Nephron (organoid): ENCODE results near the gene SOHLH1.

ENCODE experiments used
- H3K27ac Mint-ChIP-seq, 3 experiments: 2 replicates each; pipeline ENCODE4 v1.8.0; 2020; ENCODE audit warnings: mixed read lengths in 3 of 3, mild to moderate bottlenecking in 2 of 3, moderate library complexity in 1 of 3
- H3K27me3 Mint-ChIP-seq: 2 replicates; pipeline ENCODE4 v1.8.0; 2021; ENCODE audit warnings: low read depth, mild to moderate bottlenecking, moderate library complexity, mixed read lengths
- H3K36me3 Mint-ChIP-seq: 2 replicates; pipeline ENCODE4 v1.8.0; 2020; ENCODE audit warnings: low read depth, mixed read lengths
- H3K4me1 Mint-ChIP-seq: 2 replicates; pipeline ENCODE4 v1.8.0; 2020; ENCODE audit warnings: mixed read lengths
- H3K4me3 Mint-ChIP-seq, 3 experiments: 2 replicates each; pipeline ENCODE4 v1.8.0; 2020; ENCODE audit warnings: mild to moderate bottlenecking in 3 of 3, mixed read lengths in 3 of 3, moderate library complexity in 2 of 3
- H3K9me3 Mint-ChIP-seq: 2 replicates; pipeline ENCODE4 v1.8.0; 2020; ENCODE audit warnings: mixed read lengths
- TF ChIP-seq, protein P1 (sequence below), 3 experiments: fragments of 200-600 bp; sonication (generic); IDR thresholded peaks; one replicate each; pipeline ENCODE4 v1.5.0; 2021; ENCODE audit warnings: antibody characterized with exemption in 3 of 3; ENCODE audit not compliant: unreplicated experiment in 3 of 3

SOHLH1 gene

DNA sequence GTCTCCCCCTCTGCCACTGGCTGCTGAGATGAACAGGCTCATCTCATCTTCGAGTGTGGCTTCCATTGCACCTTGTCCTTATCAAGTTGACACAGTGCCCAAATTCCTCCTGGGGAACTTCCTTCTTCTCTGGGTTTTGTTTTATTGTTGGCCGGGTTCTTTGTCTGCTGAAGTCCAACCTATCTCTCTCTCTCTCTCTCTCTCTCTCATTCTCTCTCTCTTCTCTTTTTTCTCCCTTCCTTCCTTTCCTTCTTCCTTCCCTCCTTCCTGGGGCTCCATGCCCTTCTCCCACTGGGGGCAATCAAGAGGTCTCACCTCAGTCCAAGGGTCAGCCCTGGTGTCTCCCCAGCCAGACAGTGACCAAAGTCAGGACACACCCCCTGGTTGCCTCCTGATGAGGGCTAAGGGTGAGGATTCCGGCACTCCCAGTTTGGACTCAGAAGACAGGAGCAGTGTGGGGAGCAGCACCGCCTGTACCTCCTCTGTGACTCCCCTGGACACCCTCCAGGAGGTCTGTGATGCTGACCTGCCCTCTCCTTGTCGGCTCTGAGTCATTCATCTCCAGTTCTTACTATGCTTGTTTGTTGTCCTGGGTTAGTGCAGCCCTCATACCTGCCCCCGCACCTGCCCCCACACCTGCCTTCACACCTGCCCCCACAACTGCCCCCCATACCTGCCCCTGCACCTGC lies 33.4 kb upstream of the SOHLH1 start:
- H3K36me3 Mint-ChIP-seq: no peaks in the 10 kb centered on the region
- no peak overlapping the region for H3K27ac Mint-ChIP-seq
- no peak overlapping the region for H3K4me3 Mint-ChIP-seq
- TF ChIP-seq, protein P1, sequence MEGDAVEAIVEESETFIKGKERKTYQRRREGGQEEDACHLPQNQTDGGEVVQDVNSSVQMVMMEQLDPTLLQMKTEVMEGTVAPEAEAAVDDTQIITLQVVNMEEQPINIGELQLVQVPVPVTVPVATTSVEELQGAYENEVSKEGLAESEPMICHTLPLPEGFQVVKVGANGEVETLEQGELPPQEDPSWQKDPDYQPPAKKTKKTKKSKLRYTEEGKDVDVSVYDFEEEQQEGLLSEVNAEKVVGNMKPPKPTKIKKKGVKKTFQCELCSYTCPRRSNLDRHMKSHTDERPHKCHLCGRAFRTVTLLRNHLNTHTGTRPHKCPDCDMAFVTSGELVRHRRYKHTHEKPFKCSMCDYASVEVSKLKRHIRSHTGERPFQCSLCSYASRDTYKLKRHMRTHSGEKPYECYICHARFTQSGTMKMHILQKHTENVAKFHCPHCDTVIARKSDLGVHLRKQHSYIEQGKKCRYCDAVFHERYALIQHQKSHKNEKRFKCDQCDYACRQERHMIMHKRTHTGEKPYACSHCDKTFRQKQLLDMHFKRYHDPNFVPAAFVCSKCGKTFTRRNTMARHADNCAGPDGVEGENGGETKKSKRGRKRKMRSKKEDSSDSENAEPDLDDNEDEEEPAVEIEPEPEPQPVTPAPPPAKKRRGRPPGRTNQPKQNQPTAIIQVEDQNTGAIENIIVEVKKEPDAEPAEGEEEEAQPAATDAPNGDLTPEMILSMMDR (IDR thresholded peaks at IDR 0.05; ENCODE audit: unreplicated experiment in 3 of 3): no peak
- H3K9me3 Mint-ChIP-seq: peaks cover 23% of the 10 kb centered on the region
- peaks cover 50% of the 10 kb centered on the region for H3K27me3 Mint-ChIP-seq
- no peaks in the 10 kb centered on the region for H3K4me1 Mint-ChIP-seq

DNA sequence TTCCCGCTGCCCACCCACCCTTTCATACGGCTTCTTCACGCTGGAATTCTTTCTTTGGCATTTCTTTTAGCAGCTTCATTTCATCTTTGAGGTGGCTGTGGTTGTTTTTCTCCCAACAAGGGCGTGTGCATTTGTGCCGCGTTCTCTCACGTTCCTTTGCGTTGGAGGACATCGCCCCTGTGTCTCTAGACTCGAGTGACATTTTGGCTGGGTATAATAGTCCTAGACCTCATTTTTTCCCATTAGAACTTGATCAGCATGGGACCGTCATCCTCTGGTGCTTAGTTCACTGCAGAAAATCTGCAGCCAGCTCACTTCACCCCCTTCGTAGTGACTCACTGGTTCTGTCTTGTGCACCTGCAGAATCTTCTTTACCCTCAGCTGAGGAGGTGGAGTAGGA lies 32.2 kb upstream of the SOHLH1 start:
- Mint-ChIP-seq H3K36me3 (no peaks in the 10 kb centered on the region), H3K27me3 (peaks cover 43% of the 10 kb centered on the region), H3K4me3 (no peak overlapping the region), H3K4me1 (no peaks in the 10 kb centered on the region), H3K27ac (no peak overlapping the region), H3K9me3 (peaks cover 23% of the 10 kb centered on the region)
- TF ChIP-seq, protein P1 (IDR thresholded peaks at IDR 0.05; ENCODE audit: unreplicated experiment in 3 of 3): no peak

DNA sequence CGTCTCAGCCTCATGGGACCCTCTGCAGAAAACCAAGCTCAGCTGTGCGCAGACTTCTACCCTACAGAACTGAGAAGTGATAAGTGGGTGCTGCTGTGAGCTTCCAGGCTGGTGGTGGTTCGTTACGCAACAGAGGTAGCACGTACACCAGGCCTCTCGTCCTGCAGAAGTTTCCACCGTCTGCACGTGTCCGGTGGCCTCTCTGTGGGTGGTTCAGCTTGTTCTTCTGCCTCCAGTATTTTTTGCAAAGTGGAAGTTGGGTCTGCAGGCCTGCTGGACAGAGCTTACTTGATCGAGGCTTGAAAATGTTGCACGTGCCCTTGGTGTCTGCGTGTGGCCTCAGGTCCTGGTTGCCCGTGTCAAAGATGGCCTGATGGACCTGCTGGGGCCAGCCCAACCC lies 30.2 kb upstream of the SOHLH1 start:
- Mint-ChIP-seq H3K4me3 (no peak overlapping the region), H3K9me3 (peaks cover 23% of the 10 kb centered on the region), H3K27ac (no peak overlapping the region), H3K36me3 (no peaks in the 10 kb centered on the region), H3K4me1 (no peaks in the 10 kb centered on the region), H3K27me3 (peaks cover 35% of the 10 kb centered on the region)
- TF ChIP-seq, protein P1 (IDR thresholded peaks at IDR 0.05; ENCODE audit: unreplicated experiment in 3 of 3): no peak

DNA sequence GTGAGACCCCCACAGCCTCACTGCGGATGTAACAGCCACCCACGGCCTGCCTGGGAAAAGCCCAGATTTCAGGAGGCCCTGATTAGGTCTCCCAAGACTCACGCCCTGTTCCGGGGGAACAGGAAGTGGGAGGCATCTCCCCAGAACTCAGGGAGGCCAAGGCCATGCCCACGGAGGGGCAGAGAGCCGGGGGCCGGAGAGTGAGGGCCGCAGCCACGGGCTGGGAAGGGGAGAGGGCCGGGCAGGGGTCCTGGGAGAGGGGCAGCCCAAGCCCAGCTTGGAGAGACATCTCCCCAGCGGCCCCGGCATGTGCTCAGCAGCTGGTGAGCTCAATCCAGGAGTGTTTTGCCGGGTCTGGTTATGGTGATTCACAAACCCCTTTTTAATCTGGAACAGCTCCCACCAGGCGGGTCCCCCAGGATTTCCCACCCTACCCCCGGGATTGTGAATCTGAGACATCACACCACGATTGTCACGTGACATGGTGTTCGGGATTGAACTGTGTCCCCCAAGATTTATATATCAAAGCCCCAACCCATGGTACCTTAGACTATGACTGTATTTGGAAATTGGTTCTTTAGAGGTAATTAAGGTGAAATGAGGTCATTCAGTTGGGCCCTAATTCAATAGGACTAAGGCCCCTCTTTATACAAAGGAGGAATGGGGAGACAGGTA lies 29.3 kb upstream of the SOHLH1 start:
- H3K27me3 Mint-ChIP-seq: peaks cover 28% of the 10 kb centered on the region
- H3K36me3 Mint-ChIP-seq: no peaks in the 10 kb centered on the region

DNA sequence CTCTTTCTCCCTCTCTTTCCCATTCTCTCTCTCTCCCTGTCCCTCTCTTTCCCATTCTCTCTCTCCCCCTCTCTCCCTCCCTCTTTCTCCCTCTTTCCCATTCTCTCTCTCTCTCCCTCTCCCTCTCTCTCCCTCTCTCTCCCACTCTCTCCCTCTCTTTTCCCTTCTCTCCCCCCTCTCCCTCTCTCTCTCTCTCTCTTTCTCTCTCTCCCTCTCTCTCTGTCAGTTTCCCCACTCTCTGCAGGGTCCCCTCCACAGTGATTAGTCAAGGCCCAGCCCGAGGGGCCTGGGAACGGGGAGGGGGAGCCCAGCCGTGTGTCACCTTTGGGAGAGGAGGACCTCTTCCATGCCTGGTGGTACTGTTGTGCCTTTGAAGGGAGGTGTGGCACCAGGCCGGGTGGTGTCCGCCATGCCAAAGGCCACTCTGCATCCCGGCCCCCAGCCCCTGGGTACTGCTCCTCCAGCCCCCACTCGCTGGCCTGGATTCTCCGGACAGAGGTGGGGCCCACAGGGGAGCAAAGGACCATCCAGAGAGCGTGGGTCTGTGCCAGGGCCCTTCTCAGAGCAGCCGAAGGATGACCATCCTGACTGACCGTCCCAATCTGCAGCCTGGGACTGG lies 28.1 kb upstream of the SOHLH1 start:
- no peak overlapping the region for H3K27ac Mint-ChIP-seq
- no peak overlapping the region for H3K4me3 Mint-ChIP-seq
- H3K4me1 Mint-ChIP-seq: no peaks in the 10 kb centered on the region
- TF ChIP-seq, protein P1 (IDR thresholded peaks at IDR 0.05; ENCODE audit: unreplicated experiment in 3 of 3): no peak
- H3K9me3 Mint-ChIP-seq: peaks cover 16% of the 10 kb centered on the region
- no peaks in the 10 kb centered on the region for H3K36me3 Mint-ChIP-seq
- peaks cover 22% of the 10 kb centered on the region for H3K27me3 Mint-ChIP-seq

More for the DNA sequence above, 29.3 kb upstream of the SOHLH1 start:
- Mint-ChIP-seq H3K4me3 (no peak overlapping the region), H3K27ac (no peak overlapping the region), H3K4me1 (no peaks in the 10 kb centered on the region), H3K9me3 (peaks cover 20% of the 10 kb centered on the region)
- TF ChIP-seq, protein P1 (IDR thresholded peaks at IDR 0.05; ENCODE audit: unreplicated experiment in 3 of 3): no peak
